IPS-20b (cell line): ENCODE measurements around the gene PROSER1.

ENCODE experiments used
- H3K27ac ChIP-seq: one replicate; pipeline ENCODE4 v1.5.1; 2013; ENCODE audit warnings: low read length
- H3K27me3 ChIP-seq: 2 replicates; pipeline ENCODE4 v1.6.1; 2013; ENCODE audit warnings: mild to moderate bottlenecking, low read length, inconsistent platforms; ENCODE audit not compliant: insufficient read depth
- H3K36me3 ChIP-seq: 2 replicates; pipeline ENCODE4 v1.6.1; 2013; ENCODE audit warnings: low read depth, mild to moderate bottlenecking, inconsistent platforms, low read length, moderate library complexity; ENCODE audit not compliant: insufficient read depth
- H3K4me1 ChIP-seq: 2 replicates; pipeline ENCODE4 v1.6.1; 2013; ENCODE audit warnings: mild to moderate bottlenecking, control low read depth, inconsistent platforms, low read length, moderate library complexity; ENCODE audit not compliant: insufficient read depth
- H3K4me3 ChIP-seq: 2 replicates; pipeline ENCODE4 v1.5.1; 2013; ENCODE audit warnings: mild to moderate bottlenecking, low read length, inconsistent platforms
- H3K9ac ChIP-seq: 2 replicates; pipeline ENCODE4 v1.6.1; 2013; ENCODE audit warnings: low read depth, mild to moderate bottlenecking, inconsistent platforms, low read length, moderate library complexity
- H3K9me3 ChIP-seq: 2 replicates; pipeline ENCODE4 v1.6.1; 2013; ENCODE audit warnings: mild to moderate bottlenecking, low read depth, low read length, inconsistent platforms; ENCODE audit not compliant: insufficient read depth

PROSER1 gene

DNA sequence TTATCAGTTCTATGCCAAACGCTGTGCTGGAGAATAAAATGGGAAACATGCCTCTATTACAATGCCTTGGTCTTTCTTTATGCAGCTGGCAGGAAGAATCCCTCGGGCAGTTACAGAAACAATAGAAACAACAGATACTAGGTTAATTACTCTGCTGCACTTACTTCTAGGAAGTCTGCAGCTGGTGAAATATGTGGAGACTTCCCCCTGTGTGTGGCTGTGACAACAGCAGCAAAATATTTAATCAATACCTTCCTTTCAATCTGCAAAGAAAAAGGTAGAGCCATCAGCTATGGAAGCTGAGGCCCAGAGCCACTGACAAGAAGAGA, 57.2 kb downstream of the PROSER1 start:
- peaks cover 14% of the 10 kb centered on the region; the same call in 1 of the 2 replicates for H3K4me1 ChIP-seq
- H3K27me3 ChIP-seq, result no peaks in the 10 kb centered on the region
- H3K9ac ChIP-seq, result no peak overlapping the region
- H3K9me3 ChIP-seq, result no peaks in the 10 kb centered on the region
- H3K27ac ChIP-seq, result no peak overlapping the region
- no peak overlapping the region for H3K4me3 ChIP-seq
- H3K36me3 ChIP-seq, result no peaks in the 10 kb centered on the region

DNA sequence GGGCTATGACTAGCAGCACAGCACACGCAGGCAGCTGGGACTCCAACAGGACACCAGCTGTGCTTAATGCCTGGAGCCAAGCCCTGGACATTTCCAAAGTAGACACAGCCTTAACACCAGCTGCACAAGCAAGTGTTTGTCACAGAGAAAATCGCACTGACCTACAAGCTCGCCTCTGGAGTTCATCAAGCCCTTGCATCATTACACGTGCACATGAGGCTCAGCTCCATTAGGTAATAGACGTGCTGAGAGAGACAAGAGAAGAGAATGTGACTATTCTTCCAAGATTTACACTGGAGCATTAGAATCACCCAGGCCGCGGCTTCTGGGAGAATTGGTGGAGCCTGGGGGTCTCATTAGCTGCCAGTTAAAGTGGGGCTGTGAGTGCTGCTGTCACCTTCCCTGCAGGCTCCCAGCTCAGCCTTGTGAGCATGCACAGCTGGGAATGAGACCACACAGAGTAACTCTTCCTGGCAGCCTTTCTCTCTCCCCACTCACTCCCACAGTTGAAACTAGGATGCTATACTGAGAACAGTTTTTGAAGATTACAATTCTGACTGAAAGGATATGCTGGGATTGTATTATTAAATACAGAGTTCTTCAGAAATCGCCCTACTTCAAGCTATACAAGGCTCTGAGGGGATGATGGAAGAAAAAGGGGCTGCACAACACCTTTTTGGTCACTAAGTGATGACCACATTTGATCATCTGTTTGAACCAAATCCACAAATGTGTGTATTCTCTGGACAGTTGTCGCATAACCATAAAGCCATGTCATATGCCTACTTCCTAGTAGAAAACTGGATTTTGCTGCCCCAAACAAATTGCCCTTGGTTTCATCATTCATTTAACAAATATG, 57.8 kb downstream of the PROSER1 start:
- Histone ChIP-seq H3K9me3 (no peaks in the 10 kb centered on the region), H3K27me3 (no peaks in the 10 kb centered on the region), H3K4me3 (no peak overlapping the region), H3K4me1 (peaks cover 14% of the 10 kb centered on the region; the same call in 1 of the 2 replicates), H3K36me3 (no peaks in the 10 kb centered on the region), H3K9ac (no peak overlapping the region), H3K27ac (no peak overlapping the region)

DNA sequence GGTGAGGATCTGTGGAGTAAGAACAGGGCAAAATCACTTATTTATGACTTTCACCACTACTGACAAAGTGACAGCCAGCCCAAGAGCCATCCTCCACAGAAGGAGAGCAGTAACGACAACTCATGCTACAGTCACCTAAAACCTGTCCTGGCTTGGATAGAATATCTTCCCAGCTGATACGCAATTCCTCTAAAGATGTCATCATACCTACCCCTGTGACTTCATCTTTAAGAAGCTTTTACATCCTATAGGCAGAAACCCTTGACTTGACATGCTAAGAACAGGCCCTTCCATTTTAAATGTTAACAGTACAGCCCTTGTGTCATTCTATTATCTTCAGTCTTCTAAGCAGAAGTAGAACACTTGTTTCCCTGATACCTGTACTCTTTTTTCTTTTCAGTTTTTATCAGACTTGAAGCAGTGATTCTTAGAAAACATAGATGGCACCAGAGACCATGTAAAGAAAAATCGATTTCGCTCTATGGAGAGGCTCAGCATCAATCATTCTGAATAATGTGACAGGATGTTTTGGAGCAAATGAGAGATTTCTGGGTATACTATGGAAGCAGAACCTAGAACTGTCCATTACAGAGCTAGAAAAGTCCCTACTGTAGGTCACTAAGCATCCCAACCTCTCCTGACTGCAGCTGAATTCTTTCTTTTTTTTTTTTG, 67.4 kb downstream of the PROSER1 start:
- Histone ChIP-seq H3K9me3 (no peaks in the 10 kb centered on the region), H3K4me1 (peaks cover 16% of the 10 kb centered on the region), H3K9ac (no peak overlapping the region), H3K27me3 (no peaks in the 10 kb centered on the region), H3K27ac (no peak overlapping the region), H3K36me3 (no peaks in the 10 kb centered on the region), H3K4me3 (no peak overlapping the region)

DNA sequence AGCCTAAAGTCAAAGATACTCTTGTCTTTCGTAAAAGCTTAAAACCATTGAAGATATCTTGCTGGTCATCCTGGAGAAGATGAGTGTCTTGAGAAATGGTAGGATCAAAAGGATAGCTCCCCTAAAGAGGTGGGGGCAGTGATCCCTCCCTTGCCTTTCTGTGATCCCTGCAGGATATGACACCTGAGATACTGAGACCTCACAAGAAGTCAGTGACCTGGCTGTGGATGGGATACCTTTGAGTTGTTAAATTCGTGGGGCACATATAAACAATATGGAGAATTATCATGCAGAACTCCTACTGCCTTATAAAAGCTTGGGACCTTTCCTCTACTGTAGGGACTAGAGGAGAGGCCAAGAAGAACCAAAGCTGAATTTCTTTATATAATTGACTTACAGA, 68.7 kb downstream of the PROSER1 start:
- Histone ChIP-seq H3K27me3 (no peaks in the 10 kb centered on the region), H3K4me1 (peaks cover 16% of the 10 kb centered on the region), H3K9me3 (no peaks in the 10 kb centered on the region), H3K27ac (no peak overlapping the region), H3K9ac (no peak overlapping the region), H3K4me3 (peak overlapping the region; percentile 28; the same call in 1 of the 2 replicates), H3K36me3 (no peaks in the 10 kb centered on the region)

DNA sequence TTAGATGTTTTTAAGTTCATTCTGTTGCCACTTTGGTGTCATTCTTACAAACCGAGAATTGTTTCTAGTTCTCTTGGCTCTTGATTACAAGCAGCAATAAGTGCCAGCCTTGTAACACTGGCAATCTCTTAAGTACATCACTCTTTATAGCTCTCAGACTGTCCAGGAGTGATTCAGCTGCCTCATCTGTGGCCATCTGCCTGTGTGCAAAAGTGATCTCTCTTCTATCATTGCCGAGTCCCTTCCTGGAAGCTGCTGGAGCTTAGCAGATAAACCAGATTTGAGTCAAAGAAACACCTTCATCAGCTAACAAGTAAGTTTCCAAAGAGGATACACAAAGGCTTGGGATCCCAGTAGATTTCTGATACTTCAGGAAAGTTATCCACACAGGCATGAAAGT, 70.4 kb downstream of the PROSER1 start:
- Histone ChIP-seq H3K4me1 (peaks cover 16% of the 10 kb centered on the region), H3K9me3 (no peaks in the 10 kb centered on the region), H3K27me3 (no peaks in the 10 kb centered on the region), H3K36me3 (no peaks in the 10 kb centered on the region), H3K27ac (no peak overlapping the region), H3K4me3 (no peak overlapping the region), H3K9ac (no peak overlapping the region)

DNA sequence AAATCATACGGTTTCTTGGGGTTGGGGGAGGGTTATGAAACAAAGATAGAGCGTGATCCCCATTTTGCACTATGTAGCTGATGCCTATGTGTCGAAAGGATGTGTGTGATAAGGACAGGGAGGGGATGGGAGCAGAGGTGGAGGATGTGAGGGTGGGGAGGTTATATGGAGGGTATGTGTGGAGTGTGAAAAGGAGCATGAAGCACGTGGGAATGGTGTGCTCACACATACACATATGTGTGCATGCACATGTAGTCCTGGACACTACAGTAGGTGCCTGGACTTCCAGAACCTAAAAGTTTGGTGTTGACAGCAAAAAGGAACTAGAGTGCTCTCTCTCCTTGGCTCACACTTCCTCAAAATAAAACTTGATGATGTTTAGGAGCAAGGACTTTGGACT, 72.6 kb downstream of the PROSER1 start:
- Histone ChIP-seq H3K36me3 (no peaks in the 10 kb centered on the region), H3K27ac (no peak overlapping the region), H3K9me3 (peaks cover 16% of the 10 kb centered on the region), H3K9ac (no peak overlapping the region), H3K4me1 (peaks cover 16% of the 10 kb centered on the region), H3K4me3 (no peak overlapping the region), H3K27me3 (no peaks in the 10 kb centered on the region)

DNA sequence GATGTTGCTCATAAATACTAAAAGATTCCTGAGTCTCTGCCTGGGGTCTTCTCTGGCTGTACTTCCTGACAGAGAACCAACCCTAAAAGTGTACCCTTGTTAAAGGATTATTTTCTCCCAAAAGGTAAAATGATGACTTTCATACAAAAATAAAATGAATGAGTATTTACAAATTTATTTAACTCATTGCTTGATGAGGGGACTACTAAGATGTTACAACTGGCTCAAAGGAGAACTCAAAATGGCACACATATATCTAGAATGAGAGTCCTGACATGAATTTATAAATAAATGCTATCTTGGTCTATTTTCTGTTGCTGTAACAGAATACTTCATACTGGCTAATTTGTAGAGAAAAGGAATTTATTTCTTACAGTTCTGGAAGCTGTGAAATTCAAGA, 77.7 kb downstream of the PROSER1 start:
- peaks cover 24% of the 10 kb centered on the region for H3K9me3 ChIP-seq
- no peak overlapping the region for H3K27ac ChIP-seq
- H3K9ac ChIP-seq, result no peak overlapping the region
- no peaks in the 10 kb centered on the region for H3K4me1 ChIP-seq
- no peak overlapping the region for H3K4me3 ChIP-seq
- no peaks in the 10 kb centered on the region for H3K27me3 ChIP-seq
- no peaks in the 10 kb centered on the region for H3K36me3 ChIP-seq
